Testis (tissue), 2 donors: ENCODE data around the gene OR6F1.

Experiments used
- CTCF ChIP-seq, 3 experiments: fragments of 450-650 bp in 2 of 3; fragments of 200-600 bp in 1 of 3; sonication (generic) in 1 of 3; IDR thresholded peaks; one replicate each; pipeline ENCODE4 v1.5.1; 2016 to 2019; ENCODE audit warnings: antibody characterized with exemption in 3 of 3, mild to moderate bottlenecking in 2 of 3, moderate library complexity in 1 of 3
- POLR2A ChIP-seq: fragments of 450-650 bp; IDR thresholded peaks from one replicate; pipeline ENCODE4 v1.6.1; 2017; ENCODE audit warnings: antibody characterized with exemption, mild to moderate bottlenecking, moderate library complexity

- TF ChIP-seq CTCF (IDR thresholded peaks at IDR 0.05) (no peak), POLR2A (no peak)
These were observed 2.7 kb downstream of the OR6F1 start for GRCh38 chr1:247713753-247714152.
